SK-N-SH (cell line): Measurements from ENCODE around the gene DOHH. TPM values are rescaled to one million over a fixed set of nuclear protein-coding genes. Genes with fewer than 3 reads are reported as not detected.

Experiments used
- CTCF ChIA-PET: fragments of 300-600, 350-600 bp; formaldehyde crosslinking; extraction: SDS; loops from one replicate; lab custom pipeline; 2021; lab: Yijun Ruan, JAX
- POLR2A ChIA-PET: fragments of 350-600 bp; sonication (Branson Sonifier 250); formaldehyde crosslinking; extraction: SDS; loops from one replicate; lab custom pipeline; 2020; ENCODE audit warnings: antibody characterized with exemption, inconsistent platforms; lab: Yijun Ruan, JAX
- DNase-seq: peaks from one replicate; pipeline ENCODE4 v3.0.0; 2012
- H2AFZ ChIP-seq: fragments of 200-600 bp; sonication (generic); 2 replicates; pipeline ENCODE4 v1.8.1; 2016; ENCODE audit warnings: antibody characterized with exemption, mild to moderate bottlenecking, low read depth
- H3F3A ChIP-seq: fragments of 200-600 bp; sonication (generic); replicated peaks from 2 replicates; pipeline ENCODE3; 2016; ENCODE audit warnings: antibody characterized with exemption, mild to moderate bottlenecking; ENCODE audit not compliant: insufficient read depth
- H3K27ac ChIP-seq, 2 experiments: fragments of 200-500 bp in 1 of 2; fragments of 200-600 bp in 1 of 2; sonication (Bioruptor generic) in 1 of 2; sonication (generic), shearing (Covaris generic) in 1 of 2; 2 replicates each; pipeline versions ENCODE4 v1.5.1 to v1.6.1; 2014 to 2016; ENCODE audit warnings: low read depth in 2 of 2, inconsistent platforms in 1 of 2, low read length in 1 of 2, mild to moderate bottlenecking in 1 of 2, mixed read lengths in 1 of 2
- H3K27me3 ChIP-seq: fragments of 200-600 bp; sonication (generic), shearing (Covaris generic); 2 replicates; pipeline ENCODE4 v1.6.1; 2016; ENCODE audit warnings: mixed run types; ENCODE audit not compliant: insufficient read depth
- H3K36me3 ChIP-seq, 2 experiments: fragments of 200-500 bp in 1 of 2; fragments of 200-600 bp in 1 of 2; sonication (Bioruptor generic) in 1 of 2; sonication (generic) in 1 of 2; replicated peaks in 1 of 2; 2 replicates each; pipeline versions ENCODE3 to v1.5.1; 2014 to 2016; ENCODE audit warnings: low read length in 1 of 2, mild to moderate bottlenecking in 1 of 2; ENCODE audit not compliant: insufficient read depth in 2 of 2, control insufficient read depth in 1 of 2
- H3K4me1 ChIP-seq, 2 experiments: fragments of 200-500 bp in 1 of 2; fragments of 200-600 bp in 1 of 2; sonication (Bioruptor generic) in 1 of 2; sonication (generic), shearing (Covaris generic) in 1 of 2; 2 replicates each; pipeline versions ENCODE4 v1.5.1 to v1.6.1; 2014 to 2016; ENCODE audit warnings: low read depth in 1 of 2, low read length in 1 of 2, mixed run types in 1 of 2; ENCODE audit not compliant: insufficient read depth in 2 of 2, control insufficient read depth in 1 of 2
- H3K4me2 ChIP-seq: fragments of 200-600 bp; sonication (generic), shearing (Covaris generic); 2 replicates; pipeline ENCODE4 v1.6.1; 2017; ENCODE audit warnings: mixed run types
- H3K4me3 ChIP-seq, 2 experiments: fragments of 200-500 bp in 1 of 2; fragments of 200-600 bp in 1 of 2; sonication (Bioruptor generic) in 1 of 2; sonication (generic), shearing (Covaris generic) in 1 of 2; 2 replicates each; pipeline versions ENCODE4 v1.5.1 to v1.8.1; 2014 to 2016; ENCODE audit warnings: low read depth in 2 of 2, inconsistent platforms in 1 of 2, low read length in 1 of 2, mild to moderate bottlenecking in 1 of 2, mixed read lengths in 1 of 2, moderate library complexity in 1 of 2
- H3K79me2 ChIP-seq: fragments of 200-600 bp; sonication (generic); 2 replicates; pipeline ENCODE4 v1.8.1; 2017; ENCODE audit warnings: mild to moderate bottlenecking; ENCODE audit not compliant: insufficient read depth
- H3K9ac ChIP-seq: fragments of 200-600 bp; sonication (generic); 2 replicates; pipeline ENCODE4 v1.6.1; 2017; ENCODE audit warnings: mixed run types
- H3K9me2 ChIP-seq: fragments of 200-600 bp; sonication (generic); 2 replicates; pipeline ENCODE4 v1.6.1; 2017; ENCODE audit warnings: mixed run types
- H3K9me3 ChIP-seq: fragments of 200-600 bp; sonication (generic); 2 replicates; pipeline ENCODE4 v1.6.1; 2017; ENCODE audit warnings: mixed run types, mild to moderate bottlenecking, moderate library complexity
- H4K20me1 ChIP-seq: fragments of 200-600 bp; sonication (generic); 2 replicates; pipeline ENCODE4 v1.6.1; 2017; ENCODE audit warnings: mild to moderate bottlenecking, mixed run types; ENCODE audit not compliant: insufficient read depth
- CHD2 ChIP-seq: fragments of 150-350 bp; IDR thresholded peaks from 2 replicates; pipeline ENCODE4 v1.6.1; 2018; ENCODE audit warnings: low read length; ENCODE audit not compliant: partially characterized antibody
- EP300 ChIP-seq, 2 experiments: IDR thresholded peaks; 2 replicates each; pipeline versions ENCODE4 v1.4.0 to v1.6.1; 2012; ENCODE audit warnings: borderline replicate concordance in 1 of 2, low read depth in 1 of 2, low read length in 1 of 2
- EZH2phosphoT487 ChIP-seq: fragments of 200-600 bp; sonication (generic); IDR thresholded peaks from 2 replicates; pipeline ENCODE4 v1.6.1; 2017; ENCODE audit warnings: low read depth, mixed run types, mild to moderate bottlenecking, antibody characterized with exemption, moderate library complexity, borderline replicate concordance
- FOSL2 ChIP-seq: IDR thresholded peaks from 2 replicates; pipeline ENCODE4 v1.4.0; 2012; ENCODE audit warnings: low read depth, mild to moderate bottlenecking, moderate library complexity, borderline replicate concordance
- FOXM1 ChIP-seq: IDR thresholded peaks from 2 replicates; pipeline ENCODE4 v1.4.0; 2012; ENCODE audit warnings: low read depth, mild to moderate bottlenecking
- GATA2 ChIP-seq: sonication (generic); formaldehyde crosslinking; IDR thresholded peaks from 2 replicates; pipeline ENCODE4 v1.5.0; 2020; ENCODE audit warnings: mild to moderate bottlenecking, missing genetic modification reagents
- MXI1 ChIP-seq: IDR thresholded peaks from 2 replicates; pipeline ENCODE4 v1.6.1; 2012; ENCODE audit warnings: mild to moderate bottlenecking, low read depth, low read length, improper control_type of control experiment
- NFIC ChIP-seq: IDR thresholded peaks from 2 replicates; pipeline ENCODE4 v1.4.0; 2012; ENCODE audit warnings: borderline replicate concordance
- RAD21 ChIP-seq: IDR thresholded peaks from 2 replicates; pipeline ENCODE4 v1.6.1; 2012; ENCODE audit warnings: mild to moderate bottlenecking, low read length
- RCOR1 ChIP-seq: fragments of 150-350 bp; IDR thresholded peaks from 2 replicates; pipeline ENCODE4 v1.6.1; 2017; ENCODE audit warnings: antibody characterized with exemption, low read length
- RFX5 ChIP-seq: IDR thresholded peaks from 2 replicates; pipeline ENCODE4 v1.6.1; 2012; ENCODE audit warnings: mild to moderate bottlenecking, improper control_type of control experiment, low read length
- RXRA ChIP-seq: IDR thresholded peaks from 2 replicates; pipeline ENCODE4 v1.4.0; 2012; ENCODE audit warnings: low read depth, mild to moderate bottlenecking, borderline replicate concordance
- SIN3A ChIP-seq: IDR thresholded peaks from 2 replicates; pipeline ENCODE4 v1.6.1; 2012; ENCODE audit warnings: low read depth, mild to moderate bottlenecking, low read length, moderate library complexity, borderline replicate concordance
- SMC3 ChIP-seq: IDR thresholded peaks from 2 replicates; pipeline ENCODE4 v1.6.1; 2012; ENCODE audit warnings: low read depth, low read length, improper control_type of control experiment
- TCF12 ChIP-seq: IDR thresholded peaks from 2 replicates; pipeline ENCODE4 v1.4.0; 2012
- TEAD4 ChIP-seq: IDR thresholded peaks from 2 replicates; pipeline ENCODE4 v1.4.0; 2012; ENCODE audit warnings: mild to moderate bottlenecking, borderline replicate concordance; ENCODE audit not compliant: insufficient read depth
- WGBS: methylation state at CpG from one replicate; pipeline ENCODE4 v1.1.6; 2017; ENCODE audit warnings: low lambda C conversion rate; 5-methylcytosine and 5-hydroxymethylcytosine counted together
- polyA plus RNA-seq, 3 experiments: library from polyadenylated mRNA; depleted of rRNA; stranded (reverse); fragments of >200 nt; gene quantifications; 2 replicates each; pipeline ENCODE4 v1.2.3, GENCODE V29; 2012
- TF ChIP-seq, protein P1 (sequence below): fragments of 200-600 bp; sonication (generic); IDR thresholded peaks from 2 replicates; pipeline ENCODE4 v1.6.1; 2017; ENCODE audit warnings: antibody characterized with exemption, mild to moderate bottlenecking, moderate library complexity
- TF ChIP-seq, protein P2 (sequence below): IDR thresholded peaks from 2 replicates; pipeline ENCODE4 v1.6.1; 2012; ENCODE audit warnings: mild to moderate bottlenecking, low read depth, low read length, moderate library complexity
- TF ChIP-seq, protein P3 (sequence below): fragments of 150-350 bp; IDR thresholded peaks from 2 replicates; pipeline ENCODE4 v1.6.1; 2016; ENCODE audit warnings: mild to moderate bottlenecking, low read depth, low read length

DOHH gene
- polyA plus RNA-seq, 1 of the 3 experiments (the other 2 are of a cell fraction), result 14.3 TPM

DNA sequence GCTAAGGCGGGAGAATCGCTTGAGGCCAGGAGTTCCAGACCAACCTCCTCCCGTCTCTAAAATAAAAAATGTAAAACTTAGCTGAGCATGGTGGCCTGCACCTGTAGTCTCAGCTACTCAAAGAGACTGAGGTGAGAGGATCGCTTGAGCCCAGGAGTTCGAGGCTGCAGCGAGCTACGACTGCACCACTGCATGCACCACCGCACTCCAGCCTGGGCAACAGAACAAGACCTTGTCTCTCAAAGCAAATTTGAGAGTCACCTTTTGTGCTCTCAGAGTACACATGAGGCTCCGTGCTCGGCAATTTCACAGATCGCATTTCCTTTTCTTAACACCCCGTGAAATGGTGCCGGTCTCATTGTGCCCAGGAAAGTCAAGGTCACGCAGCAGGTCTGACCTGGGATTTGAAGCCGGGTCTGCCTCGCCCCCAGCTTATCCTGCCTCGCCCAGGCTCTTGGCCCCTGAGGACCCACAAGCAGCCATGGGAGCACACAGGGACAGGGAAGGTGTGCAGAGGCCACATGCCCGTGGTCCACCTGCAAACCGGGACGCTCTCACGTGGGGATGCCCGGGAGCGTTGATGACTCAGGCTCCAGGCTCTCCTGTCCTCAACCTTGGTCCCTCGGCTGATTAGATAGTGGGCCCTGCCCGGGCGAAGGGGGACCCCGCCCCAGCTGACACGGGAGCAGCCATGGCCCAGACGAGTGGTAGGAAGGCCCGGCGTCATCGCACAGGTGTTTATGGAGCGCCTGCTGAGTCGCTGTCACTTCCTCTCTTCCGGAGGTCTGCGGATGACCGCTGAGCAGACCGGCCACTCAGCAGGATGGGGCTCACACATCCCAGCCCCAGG lies 19.0 kb downstream of the DOHH start:
- H3K79me2 ChIP-seq, result no peaks in the 10 kb centered on the region
- 86% methylated on average over 29 of the region's 38 CpGs for WGBS
- no peak overlapping the region for H3K4me2 ChIP-seq
- H3K9me2 ChIP-seq, result no peaks in the 10 kb centered on the region
- no peak overlapping the region for H2AFZ ChIP-seq
- no peaks in the 10 kb centered on the region; the same call in 1 of the 2 replicates for H3K27me3 ChIP-seq
- H4K20me1 ChIP-seq, result no peaks in the 10 kb centered on the region
- TF ChIP-seq RXRA, result no peak
- TF ChIP-seq RCOR1, result no peak
- no peak for TF ChIP-seq MXI1
- TF ChIP-seq RFX5, result no peak
- no peak for TF ChIP-seq NFIC
- no peak for TF ChIP-seq GATA2 (CRISPR knock-in tag)
- TF ChIP-seq, protein P1, sequence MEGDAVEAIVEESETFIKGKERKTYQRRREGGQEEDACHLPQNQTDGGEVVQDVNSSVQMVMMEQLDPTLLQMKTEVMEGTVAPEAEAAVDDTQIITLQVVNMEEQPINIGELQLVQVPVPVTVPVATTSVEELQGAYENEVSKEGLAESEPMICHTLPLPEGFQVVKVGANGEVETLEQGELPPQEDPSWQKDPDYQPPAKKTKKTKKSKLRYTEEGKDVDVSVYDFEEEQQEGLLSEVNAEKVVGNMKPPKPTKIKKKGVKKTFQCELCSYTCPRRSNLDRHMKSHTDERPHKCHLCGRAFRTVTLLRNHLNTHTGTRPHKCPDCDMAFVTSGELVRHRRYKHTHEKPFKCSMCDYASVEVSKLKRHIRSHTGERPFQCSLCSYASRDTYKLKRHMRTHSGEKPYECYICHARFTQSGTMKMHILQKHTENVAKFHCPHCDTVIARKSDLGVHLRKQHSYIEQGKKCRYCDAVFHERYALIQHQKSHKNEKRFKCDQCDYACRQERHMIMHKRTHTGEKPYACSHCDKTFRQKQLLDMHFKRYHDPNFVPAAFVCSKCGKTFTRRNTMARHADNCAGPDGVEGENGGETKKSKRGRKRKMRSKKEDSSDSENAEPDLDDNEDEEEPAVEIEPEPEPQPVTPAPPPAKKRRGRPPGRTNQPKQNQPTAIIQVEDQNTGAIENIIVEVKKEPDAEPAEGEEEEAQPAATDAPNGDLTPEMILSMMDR, result no peak
- TF ChIP-seq EP300 (IDR thresholded peaks at IDR 0.05; ENCODE audit: borderline replicate concordance in 1 of 2, low read depth in 1 of 2, low read length in 1 of 2), result no peak
- no peak for TF ChIP-seq SMC3
- no peak for TF ChIP-seq SIN3A
- CTCF ChIA-PET, result interaction anchor here (1.3 to 8.7 kb wide), 3 partner anchors 10 to 176 kb away, joined by 6 to 92 read pairs (median 88); no protein-coding TSS in a partner anchor
- H3K9me3 ChIP-seq, result no peaks in the 10 kb centered on the region
- DNase-seq, result no peak
- no peak overlapping the region for H3K9ac ChIP-seq
- H3K36me3 ChIP-seq, result no peaks in the 10 kb centered on the region
- H3K27ac ChIP-seq, result no peak overlapping the region
- H3K4me1 ChIP-seq, result no peaks in the 10 kb centered on the region; a peak in 1 of 4 replicates
- POLR2A ChIA-PET, result no interaction called here
- no peak overlapping the region for H3K4me3 ChIP-seq
- H3F3A ChIP-seq, result no peaks in the 10 kb centered on the region

DNA sequence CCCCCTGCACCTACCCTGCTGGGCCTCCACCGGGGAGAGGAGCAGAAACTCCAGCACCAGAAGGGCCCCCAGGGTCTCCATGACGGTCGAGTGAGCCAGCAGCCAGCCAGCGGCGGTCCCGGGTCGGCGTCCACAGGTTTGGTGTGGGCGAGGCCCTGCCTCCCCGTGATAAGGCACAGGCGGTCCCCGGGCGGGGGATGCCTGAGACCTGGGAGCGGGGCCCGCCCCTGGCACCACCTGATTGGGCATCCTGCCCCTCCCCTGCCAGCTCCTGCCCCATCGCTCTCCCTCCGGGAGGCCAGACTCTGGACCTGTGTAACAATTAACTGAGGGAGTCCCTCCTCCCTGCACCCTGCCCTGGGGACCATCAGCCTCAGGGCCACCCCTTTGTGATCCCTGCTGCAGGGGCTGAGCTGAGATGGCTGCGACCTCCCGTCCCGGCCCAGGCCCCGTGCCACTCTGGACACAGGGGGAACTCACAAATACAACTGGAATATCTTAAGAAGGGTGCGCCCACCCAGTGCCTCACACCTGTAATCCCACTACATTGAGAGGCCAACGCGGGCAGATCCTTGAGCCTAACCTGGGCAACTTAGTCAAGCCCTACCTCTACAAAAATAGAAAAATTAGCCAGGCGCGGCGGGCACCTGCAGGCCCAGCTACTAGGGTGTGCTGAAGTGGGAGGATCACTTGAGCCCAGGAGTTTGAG lies 19.9 kb downstream of the DOHH start, which contains the start of gene SMIM24:
Gene SMIM24 (minus strand): TSS at position 143 of the 709 bp plus-strand sequence. CDS start 62 bp downstream, at position 81.
- H2AFZ ChIP-seq, result no peak within 1 kb of the TSS
- no peaks in the 10 kb centered on the region for H3K9me3 ChIP-seq
- no peak for DNase-seq
- H3K4me3 ChIP-seq, result no peak within 1 kb of the TSS
- H3K36me3 ChIP-seq, result no peaks in the 10 kb centered on the region
- no peaks in the 10 kb centered on the region for H3F3A ChIP-seq
- H3K9me2 ChIP-seq, result no peaks in the 10 kb centered on the region
- no peaks in the 10 kb centered on the region; a peak in 1 of 4 replicates for H3K4me1 ChIP-seq
- no peak within 1 kb of the TSS for H3K27ac ChIP-seq
- no peaks in the 10 kb centered on the region; the same call in 1 of the 2 replicates for H3K27me3 ChIP-seq
- H3K4me2 ChIP-seq, result no peak within 1 kb of the TSS
- ChIA-PET POLR2A (no interaction called here), CTCF (interaction anchor here (1.3 to 8.7 kb wide), 4 partner anchors 9 to 175 kb away, joined by 3 to 92 read pairs (median 47); no protein-coding TSS in a partner anchor)
- no peak within 1 kb of the TSS for H3K9ac ChIP-seq
- no peaks in the 10 kb centered on the region for H4K20me1 ChIP-seq
- no peaks in the 10 kb centered on the region for H3K79me2 ChIP-seq
- 89% methylated on average over 9 of the region's 27 CpGs for WGBS
- TF ChIP-seq, protein P2, sequence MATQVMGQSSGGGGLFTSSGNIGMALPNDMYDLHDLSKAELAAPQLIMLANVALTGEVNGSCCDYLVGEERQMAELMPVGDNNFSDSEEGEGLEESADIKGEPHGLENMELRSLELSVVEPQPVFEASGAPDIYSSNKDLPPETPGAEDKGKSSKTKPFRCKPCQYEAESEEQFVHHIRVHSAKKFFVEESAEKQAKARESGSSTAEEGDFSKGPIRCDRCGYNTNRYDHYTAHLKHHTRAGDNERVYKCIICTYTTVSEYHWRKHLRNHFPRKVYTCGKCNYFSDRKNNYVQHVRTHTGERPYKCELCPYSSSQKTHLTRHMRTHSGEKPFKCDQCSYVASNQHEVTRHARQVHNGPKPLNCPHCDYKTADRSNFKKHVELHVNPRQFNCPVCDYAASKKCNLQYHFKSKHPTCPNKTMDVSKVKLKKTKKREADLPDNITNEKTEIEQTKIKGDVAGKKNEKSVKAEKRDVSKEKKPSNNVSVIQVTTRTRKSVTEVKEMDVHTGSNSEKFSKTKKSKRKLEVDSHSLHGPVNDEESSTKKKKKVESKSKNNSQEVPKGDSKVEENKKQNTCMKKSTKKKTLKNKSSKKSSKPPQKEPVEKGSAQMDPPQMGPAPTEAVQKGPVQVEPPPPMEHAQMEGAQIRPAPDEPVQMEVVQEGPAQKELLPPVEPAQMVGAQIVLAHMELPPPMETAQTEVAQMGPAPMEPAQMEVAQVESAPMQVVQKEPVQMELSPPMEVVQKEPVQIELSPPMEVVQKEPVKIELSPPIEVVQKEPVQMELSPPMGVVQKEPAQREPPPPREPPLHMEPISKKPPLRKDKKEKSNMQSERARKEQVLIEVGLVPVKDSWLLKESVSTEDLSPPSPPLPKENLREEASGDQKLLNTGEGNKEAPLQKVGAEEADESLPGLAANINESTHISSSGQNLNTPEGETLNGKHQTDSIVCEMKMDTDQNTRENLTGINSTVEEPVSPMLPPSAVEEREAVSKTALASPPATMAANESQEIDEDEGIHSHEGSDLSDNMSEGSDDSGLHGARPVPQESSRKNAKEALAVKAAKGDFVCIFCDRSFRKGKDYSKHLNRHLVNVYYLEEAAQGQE, result no peak
- TF ChIP-seq FOSL2, result no peak
- TF ChIP-seq EZH2phosphoT487, result no peak
- no peak for TF ChIP-seq TCF12
- TF ChIP-seq FOXM1, result no peak
- TF ChIP-seq RAD21, result no peak
- TF ChIP-seq RFX5, result no peak
- no peak for TF ChIP-seq TEAD4
- no peak for TF ChIP-seq CHD2
- TF ChIP-seq, protein P3, sequence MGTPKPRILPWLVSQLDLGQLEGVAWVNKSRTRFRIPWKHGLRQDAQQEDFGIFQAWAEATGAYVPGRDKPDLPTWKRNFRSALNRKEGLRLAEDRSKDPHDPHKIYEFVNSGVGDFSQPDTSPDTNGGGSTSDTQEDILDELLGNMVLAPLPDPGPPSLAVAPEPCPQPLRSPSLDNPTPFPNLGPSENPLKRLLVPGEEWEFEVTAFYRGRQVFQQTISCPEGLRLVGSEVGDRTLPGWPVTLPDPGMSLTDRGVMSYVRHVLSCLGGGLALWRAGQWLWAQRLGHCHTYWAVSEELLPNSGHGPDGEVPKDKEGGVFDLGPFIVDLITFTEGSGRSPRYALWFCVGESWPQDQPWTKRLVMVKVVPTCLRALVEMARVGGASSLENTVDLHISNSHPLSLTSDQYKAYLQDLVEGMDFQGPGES, result no peak
- TF ChIP-seq GATA2 (CRISPR knock-in tag), result no peak
- TF ChIP-seq SMC3, result no peak
